ENCODE data around the gene MORN5. TPM values are rescaled to one million over a fixed set of nuclear protein-coding genes. Genes with fewer than 3 reads are reported as not detected.

The MORN5 gene
- total and polyA plus RNA-seq, 9 of the 15 experiments (the other 6 are each of a cell fraction or from before 2014, with no cell fraction given): not detected

- TF ChIP-seq, protein P1, sequence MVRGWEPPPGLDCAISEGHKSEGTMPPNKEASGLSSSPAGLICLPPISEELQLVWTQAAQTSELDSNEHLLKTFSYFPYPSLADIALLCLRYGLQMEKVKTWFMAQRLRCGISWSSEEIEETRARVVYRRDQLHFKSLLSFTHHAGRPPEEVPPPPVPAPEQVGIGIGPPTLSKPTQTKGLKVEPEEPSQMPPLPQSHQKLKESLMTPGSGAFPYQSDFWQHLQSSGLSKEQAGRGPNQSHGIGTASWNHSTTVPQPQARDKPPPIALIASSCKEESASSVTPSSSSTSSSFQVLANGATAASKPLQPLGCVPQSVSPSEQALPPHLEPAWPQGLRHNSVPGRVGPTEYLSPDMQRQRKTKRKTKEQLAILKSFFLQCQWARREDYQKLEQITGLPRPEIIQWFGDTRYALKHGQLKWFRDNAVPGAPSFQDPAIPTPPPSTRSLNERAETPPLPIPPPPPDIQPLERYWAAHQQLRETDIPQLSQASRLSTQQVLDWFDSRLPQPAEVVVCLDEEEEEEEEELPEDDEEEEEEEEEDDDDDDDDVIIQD (CRISPR knock-in tag; IDR thresholded peaks at IDR 0.05): no peak
- TF ChIP-seq FOXM1 (IDR thresholded peaks at IDR 0.05; ENCODE audit: low read depth) (no peak), FOXM1 (CRISPR knock-in tag; IDR thresholded peaks at IDR 0.05; ENCODE audit: low read depth) (no peak), IRF2 (CRISPR knock-in tag; IDR thresholded peaks at IDR 0.05) (no peak), CXXC5 (CRISPR knock-in tag; IDR thresholded peaks at IDR 0.05) (no peak), POLR2H (tag; IDR thresholded peaks at IDR 0.05; ENCODE audit: low read depth) (no peak), GABPB2 (CRISPR knock-in tag; conservative IDR thresholded peaks at IDR 0.05) (no peak), POLR2AphosphoS2 (IDR thresholded peaks at IDR 0.05; ENCODE audit: low read length) (no peak), SAFB2 (IDR thresholded peaks at IDR 0.05; ENCODE audit: borderline replicate concordance, low read depth, low read length, severe bottlenecking) (no peak), ZNF780A (CRISPR knock-in tag; IDR thresholded peaks at IDR 0.05) (no peak)
- TF ChIP-seq, protein P2, sequence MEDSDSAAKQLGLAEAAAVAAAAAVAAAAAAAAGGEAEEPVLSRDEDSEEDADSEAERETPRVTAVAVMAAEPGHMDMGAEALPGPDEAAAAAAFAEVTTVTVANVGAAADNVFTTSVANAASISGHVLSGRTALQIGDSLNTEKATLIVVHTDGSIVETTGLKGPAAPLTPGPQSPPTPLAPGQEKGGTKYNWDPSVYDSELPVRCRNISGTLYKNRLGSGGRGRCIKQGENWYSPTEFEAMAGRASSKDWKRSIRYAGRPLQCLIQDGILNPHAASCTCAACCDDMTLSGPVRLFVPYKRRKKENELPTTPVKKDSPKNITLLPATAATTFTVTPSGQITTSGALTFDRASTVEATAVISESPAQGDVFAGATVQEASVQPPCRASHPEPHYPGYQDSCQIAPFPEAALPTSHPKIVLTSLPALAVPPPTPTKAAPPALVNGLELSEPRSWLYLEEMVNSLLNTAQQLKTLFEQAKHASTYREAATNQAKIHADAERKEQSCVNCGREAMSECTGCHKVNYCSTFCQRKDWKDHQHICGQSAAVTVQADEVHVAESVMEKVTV (CRISPR knock-in tag; IDR thresholded peaks at IDR 0.05): no peak
Observed at GRCh38 chr9:122225312-122226141, 65.8 kb downstream of the MORN5 start (continued).

Data from K562 (cell line).